HG03039 (cell line): Measurements from ENCODE around the gene BBLN.
"Not testable (repeated sequence)": the region's sequence is repeated elsewhere in the genome, so short reads cannot be mapped to it uniquely, and the experiment has no call there.

ENCODE experiments used
- ATAC-seq: cut with Tn5 transposase; IDR thresholded peaks from one replicate; pipeline ENCODE4 v1.9.1; 2021; ENCODE audit warnings: mild to moderate bottlenecking, moderate library complexity; ENCODE audit not compliant: unreplicated experiment

BBLN gene

GRCh38 chr9:128159784-128160602 is at the start of gene BBLN:
Gene BBLN (plus strand): TSS chr9:128160265. CDS start chr9:128160408, 143 bp downstream.
- ATAC-seq: peak; percentile 75

GRCh38 chr9:128111726-128112125 is 48.3 kb upstream of the BBLN start:
- not testable (repeated sequence) for ATAC-seq

- no peak for ATAC-seq
These were observed 46.3 kb upstream of the BBLN start for GRCh38 chr9:128113526-128114325.

GRCh38 chr9:128114326-128115186 is 45.5 kb upstream of the BBLN start:
- ATAC-seq: no peak

- no peak for ATAC-seq
These were observed 44.6 kb upstream of the BBLN start for GRCh38 chr9:128115187-128116103.

- ATAC-seq: no peak
These were observed 43.7 kb upstream of the BBLN start for GRCh38 chr9:128116104-128117083.

- ATAC-seq: no peak
These were observed 42.2 kb upstream of the BBLN start for GRCh38 chr9:128117613-128118471.

- no peak for ATAC-seq
These were observed 41.6 kb upstream of the BBLN start for GRCh38 chr9:128118472-128118857.

GRCh38 chr9:128118971-128119665 is 40.9 kb upstream of the BBLN start:
- no peak for ATAC-seq

GRCh38 chr9:128120061-128120740 is 39.9 kb upstream of the BBLN start:
- ATAC-seq: no peak

GRCh38 chr9:128120741-128121465 is 39.2 kb upstream of the BBLN start:
- ATAC-seq: no peak

GRCh38 chr9:128121466-128121810 is 38.6 kb upstream of the BBLN start:
- ATAC-seq: no peak

- no peak for ATAC-seq
These were observed 37.9 kb upstream of the BBLN start for GRCh38 chr9:128121924-128122808.

- ATAC-seq: no peak
These were observed 37.3 kb upstream of the BBLN start for GRCh38 chr9:128122809-128123175.

- no peak for ATAC-seq
These were observed 36.5 kb upstream of the BBLN start for GRCh38 chr9:128123451-128124080.
